Spinal cord (tissue), 10 donors: ENCODE data around the gene NUDT3. TPM values are rescaled to one million over a fixed set of nuclear protein-coding genes. Genes with fewer than 3 reads are reported as not detected.

Experiments used
- DNase-seq, 6 donors: peaks; one replicate each; pipeline versions ENCODE4 v3.0.0 to v3.0.0-alpha.2; 2013 to 2015; ENCODE audit warnings: low spot score in 6 of 6, low read depth in 4 of 6
- H3K27ac ChIP-seq: one replicate; pipeline ENCODE4 v1.5.1; 2013; ENCODE audit warnings: low read depth, low read length, control low read depth
- H3K27me3 ChIP-seq: one replicate; pipeline ENCODE4 v1.6.1; 2013; ENCODE audit warnings: low read length; ENCODE audit not compliant: control insufficient read depth, insufficient read depth
- H3K36me3 ChIP-seq: one replicate; pipeline ENCODE4 v1.6.1; 2013; ENCODE audit warnings: low read length; ENCODE audit not compliant: control insufficient read depth, insufficient read depth
- H3K4me1 ChIP-seq: one replicate; pipeline ENCODE4 v1.6.1; 2013; ENCODE audit warnings: low read length; ENCODE audit not compliant: control insufficient read depth, insufficient read depth
- H3K4me3 ChIP-seq: one replicate; pipeline ENCODE4 v1.5.1; 2013; ENCODE audit warnings: low read depth, low read length, control low read depth
- H3K9me3 ChIP-seq: one replicate; pipeline ENCODE4 v1.6.1; 2013; ENCODE audit warnings: low read length; ENCODE audit not compliant: control insufficient read depth, insufficient read depth
- WGBS: methylation state at CpG from one replicate; pipeline ENCODE4 v1.1.5; 2013; ENCODE audit warnings: missing lambda C conversion rate; ENCODE audit not compliant: insufficient coverage; 5-methylcytosine and 5-hydroxymethylcytosine counted together
- polyA plus RNA-seq, 2 donors: library from polyadenylated mRNA; unstranded; fragments of 120-200 nt; gene quantifications; one replicate each; pipeline ENCODE4 v1.2.1, GENCODE V29; 2013; ENCODE audit not compliant: insufficient read length in 2 of 2
- small RNA-seq: library from RNA; depleted of rRNA; stranded (forward); fragments of <200 nt; gene quantifications from one replicate; pipeline ENCODE3, GENCODE V24; 2014; ENCODE audit warnings: low replicate concordance
- total RNA-seq, 2 donors: library from RNA; depleted of rRNA in 1 of 2; stranded (reverse); fragments of 120-200 nt in 1 of 2; fragments of >200 nt in 1 of 2; gene quantifications; one replicate each; pipeline versions ENCODE4 v1.2.3 to v1.2.4, GENCODE V29; 2013 to 2014
- donor health status: healthy.

Gene NUDT3
- total and polyA plus RNA-seq, 4 donors, result 43.8 to 106 (median 59.8) TPM

DNA sequence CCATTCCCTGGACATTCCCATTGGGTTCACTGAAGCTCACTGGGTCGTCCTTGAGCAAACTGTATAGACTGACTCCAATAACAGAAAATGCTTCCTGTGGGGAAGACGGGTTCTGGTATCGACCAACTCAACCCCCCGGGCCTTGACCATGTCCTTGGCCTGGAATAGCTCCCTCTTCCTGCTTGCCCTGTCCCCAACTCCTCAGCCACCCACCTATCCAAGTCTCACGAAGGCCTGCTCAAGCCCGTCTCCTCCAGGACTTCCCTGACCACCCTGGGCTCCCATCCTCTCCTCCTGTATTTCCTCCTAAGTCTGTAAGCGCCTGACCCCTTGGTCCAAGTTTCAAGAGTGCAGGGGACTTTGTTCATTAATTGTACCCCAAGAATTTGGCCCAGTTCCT, 158.6 kb downstream of the NUDT3 start:
- Histone ChIP-seq H3K27me3 (no peaks in the 10 kb centered on the region), H3K4me1 (peaks cover 22% of the 10 kb centered on the region), H3K9me3 (no peaks in the 10 kb centered on the region), H3K4me3 (no peak overlapping the region), H3K36me3 (no peaks in the 10 kb centered on the region), H3K27ac (no peak overlapping the region)
- 92% methylated on average over 6 of the region's 7 CpGs for WGBS
- no peak for DNase-seq

DNA sequence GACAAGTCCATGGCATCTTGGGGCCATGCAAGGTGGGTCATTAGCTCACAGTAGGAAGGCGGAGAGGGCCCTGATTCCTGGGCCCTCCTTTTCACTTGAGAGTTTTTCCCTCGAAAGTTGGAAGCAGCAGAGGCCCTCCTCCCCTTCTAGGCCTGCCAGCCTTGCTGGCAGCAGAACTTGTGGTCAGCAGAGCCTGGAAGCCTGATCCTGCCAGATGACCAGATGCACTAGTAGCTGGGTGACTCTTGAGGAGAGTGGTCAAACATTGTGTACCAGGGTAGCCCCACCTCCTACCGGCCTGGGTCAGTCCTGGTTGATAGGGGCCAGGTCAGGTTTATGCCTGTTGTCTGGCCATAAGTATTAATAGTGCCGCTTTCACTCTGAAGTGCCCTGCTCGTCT, 159.6 kb downstream of the NUDT3 start:
- no peak overlapping the region for H3K27ac ChIP-seq
- WGBS, result 85% methylated on average over 5 of the region's 5 CpGs
- no peaks in the 10 kb centered on the region for H3K9me3 ChIP-seq
- H3K36me3 ChIP-seq, result no peaks in the 10 kb centered on the region
- H3K4me1 ChIP-seq, result peaks cover 13% of the 10 kb centered on the region
- no peak overlapping the region for H3K4me3 ChIP-seq
- H3K27me3 ChIP-seq, result no peaks in the 10 kb centered on the region
- DNase-seq, result no peak

DNA sequence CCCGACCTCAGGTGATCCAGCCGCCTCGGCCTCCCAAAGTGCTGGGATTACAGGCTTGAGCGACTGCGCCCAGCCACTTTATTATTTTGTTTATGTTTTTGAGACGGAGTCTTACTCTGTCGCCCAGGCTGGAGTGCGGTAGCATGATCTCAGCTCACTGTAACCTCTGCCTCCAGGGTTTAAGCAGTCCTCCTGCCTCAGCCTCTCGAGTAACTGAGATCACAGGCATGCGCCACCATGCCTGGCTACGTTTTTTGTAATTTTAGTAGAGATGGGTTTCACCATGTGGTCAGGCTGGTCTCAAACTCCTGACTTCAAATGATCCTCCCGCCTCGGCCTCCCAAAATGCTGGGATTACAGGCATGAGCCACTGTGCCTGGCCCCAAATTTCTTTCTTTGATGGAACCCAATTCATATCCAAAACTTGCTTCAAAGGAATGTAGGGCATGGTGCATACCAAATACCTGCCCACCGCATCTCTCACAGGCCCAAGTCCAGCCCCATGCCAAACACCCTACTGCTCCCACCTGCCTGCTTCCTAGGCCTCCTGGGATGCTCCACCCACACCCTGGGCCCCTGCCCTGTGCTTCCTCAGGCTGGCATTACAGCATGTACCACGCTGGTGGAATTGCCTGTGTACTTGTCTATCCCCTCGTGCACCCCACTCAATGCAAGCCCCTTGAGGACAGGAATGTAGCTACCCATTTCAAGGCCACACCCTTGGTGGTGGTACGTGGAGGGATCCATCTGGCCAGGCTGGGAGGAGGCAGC, 160.7 kb downstream of the NUDT3 start:
- Histone ChIP-seq H3K4me3 (no peak overlapping the region), H3K4me1 (peaks cover 11% of the 10 kb centered on the region), H3K9me3 (no peaks in the 10 kb centered on the region), H3K27me3 (no peaks in the 10 kb centered on the region), H3K27ac (no peak overlapping the region), H3K36me3 (no peaks in the 10 kb centered on the region)
- DNase-seq, result no peak
- 96% methylated on average over 9 of the region's 17 CpGs for WGBS

DNA sequence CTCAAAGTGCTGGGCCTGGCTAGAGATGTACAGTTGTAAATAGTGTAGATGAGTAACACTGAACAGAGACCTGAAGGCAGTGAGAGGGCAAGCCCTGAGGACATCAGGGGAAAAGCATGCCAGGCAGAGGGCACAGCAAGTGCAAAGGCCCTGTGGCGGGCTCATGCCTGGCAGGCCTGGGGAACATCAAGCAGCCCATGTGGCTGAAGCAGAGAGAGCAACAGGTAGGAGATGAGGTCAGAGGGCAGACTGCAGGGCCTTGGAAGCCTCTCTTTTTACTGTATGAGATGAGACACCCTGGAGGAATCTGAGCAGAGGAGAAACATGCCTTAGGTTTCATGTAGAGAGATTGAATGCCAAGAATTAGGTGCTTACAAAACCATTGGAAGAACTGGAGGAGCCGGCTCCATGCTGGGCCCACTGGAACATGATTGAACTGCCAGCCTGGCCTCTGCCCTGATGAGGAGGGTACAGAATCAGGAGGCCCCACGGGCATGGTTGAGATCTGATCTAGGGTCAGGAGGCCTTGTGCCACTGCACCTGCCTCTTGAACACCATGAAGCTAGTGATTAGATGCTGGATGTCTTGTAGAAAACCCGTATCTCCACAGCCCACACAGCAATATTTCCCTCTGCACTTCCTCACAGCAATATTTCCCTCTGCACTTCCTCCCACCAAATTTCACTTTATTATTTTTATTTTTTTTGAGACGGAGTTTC, 161.7 kb downstream of the NUDT3 start:
- Histone ChIP-seq H3K9me3 (no peaks in the 10 kb centered on the region), H3K27ac (no peak overlapping the region), H3K36me3 (no peaks in the 10 kb centered on the region), H3K4me1 (peaks cover 4% of the 10 kb centered on the region), H3K27me3 (no peaks in the 10 kb centered on the region), H3K4me3 (no peak overlapping the region)
- no peak for DNase-seq
- 96% methylated on average over 3 of the region's 5 CpGs for WGBS

DNA sequence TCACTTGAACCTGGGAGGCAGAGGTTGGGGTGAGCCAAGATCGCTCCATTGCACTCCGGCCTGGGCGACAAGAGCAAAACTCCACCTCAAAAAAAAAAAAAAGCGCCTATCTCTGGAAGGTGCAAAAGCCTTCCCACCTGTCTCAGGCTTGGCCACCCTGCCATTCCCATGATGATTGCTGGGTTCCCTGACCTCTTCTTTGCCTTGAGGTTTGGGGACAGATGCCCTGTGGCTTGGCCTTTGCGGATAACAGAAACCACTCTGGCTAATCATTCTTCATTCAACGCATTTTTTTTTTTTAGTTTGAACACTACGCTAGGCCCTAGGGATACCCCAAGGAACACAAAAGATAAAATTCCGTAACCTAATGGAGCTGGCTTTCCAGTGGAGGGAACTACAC, 162.6 kb downstream of the NUDT3 start:
- H3K4me1 ChIP-seq, result no peaks in the 10 kb centered on the region
- DNase-seq, result no peak
- H3K36me3 ChIP-seq, result no peaks in the 10 kb centered on the region
- no peaks in the 10 kb centered on the region for H3K27me3 ChIP-seq
- H3K9me3 ChIP-seq, result no peaks in the 10 kb centered on the region
- no peak overlapping the region for H3K27ac ChIP-seq
- 79% methylated on average over 5 of the region's 8 CpGs for whole genome bisulfite sequencing
- H3K4me3 ChIP-seq, result no peak overlapping the region

Small RNA genes lying within 50 kb of the gene (small RNA-seq; reads per million reads assigned to genes)
- gene MIR6835, result not detected

Other genes with a start within 250 kb of the NUDT3 start
- gene GRM4, start 246.6 kb downstream of the NUDT3 start, total RNA-seq, result 10 to 100 TPM in 1 of 2 donors, 1 to 10 TPM in 1; 2.8 to 13.5 TPM
- 10 to 100 TPM; 16.9 to 22.1 TPM for gene GRM4, start 246.6 kb downstream of the NUDT3 start, polyA plus RNA-seq
- 10 to 100 TPM; 14.5 to 35.9 TPM for gene HMGA1, start 155.8 kb downstream of the NUDT3 start, total RNA-seq
- 100 to 1,000 TPM; 149 to 152 TPM for gene HMGA1, start 155.8 kb downstream of the NUDT3 start, polyA plus RNA-seq
- gene SMIM29, start 143.7 kb downstream of the NUDT3 start, total RNA-seq, result 10 to 100 TPM; 14.9 to 42.6 TPM
- gene SMIM29, start 143.7 kb downstream of the NUDT3 start, polyA plus RNA-seq, result 10 to 100 TPM; 66.0 to 68.0 TPM
- 1,000 to 10,000 TPM in 1 of 2 donors, 100 to 1,000 TPM in 1; 818 to 2,031 TPM for gene RPS10, start 33.4 kb upstream of the NUDT3 start, total RNA-seq
- gene RPS10, start 33.4 kb upstream of the NUDT3 start, polyA plus RNA-seq, result 100 to 1,000 TPM; 803 to 871 TPM
- gene PACSIN1, start 73.4 kb upstream of the NUDT3 start, total RNA-seq, result 10 to 100 TPM in 1 of 2 donors, 1 to 10 TPM in 1; 5.8 to 16.6 TPM
- 10 to 100 TPM; 34.7 to 34.8 TPM for gene PACSIN1, start 73.4 kb upstream of the NUDT3 start, polyA plus RNA-seq
- gene SPDEF, start 163.7 kb upstream of the NUDT3 start, total RNA-seq, result under 1 TPM; 0.17 to 0.20 TPM
- gene SPDEF, start 163.7 kb upstream of the NUDT3 start, polyA plus RNA-seq, result under 1 TPM; 0.22 to 0.36 TPM